ENCODE results near the gene UCMA.

Gene UCMA

DNA sequence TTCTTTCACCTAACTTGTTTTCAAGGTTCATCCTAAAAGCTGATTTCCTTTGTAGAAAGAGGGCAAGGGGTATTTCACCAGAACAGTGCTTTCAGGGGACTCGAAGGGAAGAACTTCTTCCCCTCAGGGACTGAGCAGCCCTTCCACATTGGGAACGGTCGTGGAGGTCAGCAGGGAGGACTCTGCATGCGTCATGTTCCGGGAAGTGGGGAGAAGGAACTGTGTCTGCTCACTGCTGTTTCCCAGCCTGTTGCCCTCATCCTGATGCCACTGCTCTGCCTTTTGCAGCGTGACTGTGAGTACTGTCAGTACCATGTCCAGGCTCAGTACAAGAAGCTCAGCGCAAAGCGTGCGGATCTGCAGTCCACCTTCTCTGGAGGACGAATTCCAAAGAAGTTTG is 45.6 kb downstream of the UCMA start:
- Histone ChIP-seq H3K27ac (no peak overlapping the region), H3K4me1 (ENCODE audit: control insufficient read depth in 1 of 2, insufficient read depth in 1 of 2, low read depth in 1 of 2, low read length in 1 of 2) (no peaks in the 10 kb centered on the region), H3K36me3 (peaks cover 56% of the 10 kb centered on the region), H3K4me3 (ENCODE audit: low read depth in 1 of 2, low read length in 1 of 2) (no peak overlapping the region), H3K9me3 (no peaks in the 10 kb centered on the region), H3K27me3 (no peaks in the 10 kb centered on the region)
- TF ChIP-seq, protein P1, sequence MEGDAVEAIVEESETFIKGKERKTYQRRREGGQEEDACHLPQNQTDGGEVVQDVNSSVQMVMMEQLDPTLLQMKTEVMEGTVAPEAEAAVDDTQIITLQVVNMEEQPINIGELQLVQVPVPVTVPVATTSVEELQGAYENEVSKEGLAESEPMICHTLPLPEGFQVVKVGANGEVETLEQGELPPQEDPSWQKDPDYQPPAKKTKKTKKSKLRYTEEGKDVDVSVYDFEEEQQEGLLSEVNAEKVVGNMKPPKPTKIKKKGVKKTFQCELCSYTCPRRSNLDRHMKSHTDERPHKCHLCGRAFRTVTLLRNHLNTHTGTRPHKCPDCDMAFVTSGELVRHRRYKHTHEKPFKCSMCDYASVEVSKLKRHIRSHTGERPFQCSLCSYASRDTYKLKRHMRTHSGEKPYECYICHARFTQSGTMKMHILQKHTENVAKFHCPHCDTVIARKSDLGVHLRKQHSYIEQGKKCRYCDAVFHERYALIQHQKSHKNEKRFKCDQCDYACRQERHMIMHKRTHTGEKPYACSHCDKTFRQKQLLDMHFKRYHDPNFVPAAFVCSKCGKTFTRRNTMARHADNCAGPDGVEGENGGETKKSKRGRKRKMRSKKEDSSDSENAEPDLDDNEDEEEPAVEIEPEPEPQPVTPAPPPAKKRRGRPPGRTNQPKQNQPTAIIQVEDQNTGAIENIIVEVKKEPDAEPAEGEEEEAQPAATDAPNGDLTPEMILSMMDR (IDR thresholded peaks at IDR 0.05) = no peak

DNA sequence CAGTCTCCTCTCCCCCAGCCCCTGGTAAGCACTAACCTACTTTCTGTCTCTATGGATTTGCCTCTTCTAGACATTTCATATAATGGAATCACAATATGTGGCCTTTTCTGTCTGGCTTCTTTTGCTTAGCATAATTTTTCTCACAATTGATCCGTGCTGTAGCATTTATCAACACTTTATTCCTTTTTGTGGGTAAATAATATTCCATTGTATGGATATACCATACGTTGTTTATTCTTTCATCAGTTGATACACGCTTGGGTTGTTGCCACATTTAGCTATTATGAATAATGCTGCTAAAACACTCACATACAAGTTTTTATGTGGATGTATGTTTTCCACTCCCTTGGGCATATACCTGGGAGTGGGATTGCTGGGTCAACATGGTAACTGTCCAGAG is 47.0 kb downstream of the UCMA start:
- H3K4me3 ChIP-seq (ENCODE audit: low read depth in 1 of 2, low read length in 1 of 2) = no peak overlapping the region
- H3K9me3 ChIP-seq = no peaks in the 10 kb centered on the region
- H3K27ac ChIP-seq = no peak overlapping the region
- peaks cover 52% of the 10 kb centered on the region for H3K36me3 ChIP-seq
- TF ChIP-seq, protein P1 (IDR thresholded peaks at IDR 0.05) = no peak
- H3K4me1 ChIP-seq (ENCODE audit: control insufficient read depth in 1 of 2, insufficient read depth in 1 of 2, low read depth in 1 of 2, low read length in 1 of 2) = no peaks in the 10 kb centered on the region
- H3K27me3 ChIP-seq = no peaks in the 10 kb centered on the region

DNA sequence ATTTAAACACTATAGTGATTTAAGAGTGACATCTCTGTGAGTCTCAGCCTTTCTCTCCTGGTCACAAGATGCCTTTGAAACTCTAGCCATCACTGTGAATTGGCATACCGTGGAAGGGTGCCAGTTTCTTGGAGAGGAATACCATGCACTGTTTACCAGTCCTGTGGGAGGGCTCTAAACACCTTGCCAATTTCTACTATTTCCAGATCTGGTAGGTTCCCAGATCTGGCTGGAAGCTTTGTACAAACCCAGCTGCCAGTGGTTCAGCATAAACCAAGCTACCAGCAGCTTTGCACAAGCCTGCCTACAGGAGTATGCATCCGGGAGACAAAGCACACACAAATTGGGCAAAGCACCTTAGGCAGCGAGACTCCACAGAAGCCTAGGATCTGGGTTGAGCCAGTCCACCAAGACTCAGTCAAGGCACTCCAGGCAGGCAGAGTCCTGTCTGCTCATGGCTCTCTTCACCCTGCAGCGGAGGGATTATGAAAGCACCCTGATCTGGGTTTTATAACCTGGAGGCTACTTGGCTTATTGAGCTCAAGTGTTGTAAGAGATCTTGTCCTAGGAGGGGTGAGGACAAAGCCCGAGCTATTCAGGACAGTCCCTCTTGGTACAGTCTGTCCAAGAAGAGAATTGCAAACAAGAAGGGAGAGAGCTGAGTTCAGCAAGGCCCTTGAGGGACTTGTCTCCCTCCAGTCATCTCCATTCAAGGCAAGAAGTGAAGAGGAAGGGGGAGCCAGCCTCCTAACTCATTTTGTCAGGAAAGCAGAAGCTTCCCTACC is 49.3 kb downstream of the UCMA start:
- Histone ChIP-seq H3K4me1 (ENCODE audit: control insufficient read depth in 1 of 2, insufficient read depth in 1 of 2, low read depth in 1 of 2, low read length in 1 of 2) (no peaks in the 10 kb centered on the region), H3K27me3 (no peaks in the 10 kb centered on the region), H3K36me3 (peaks cover 62% of the 10 kb centered on the region), H3K9me3 (no peaks in the 10 kb centered on the region), H3K27ac (no peak overlapping the region), H3K4me3 (ENCODE audit: low read depth in 1 of 2, low read length in 1 of 2) (no peak overlapping the region)
- TF ChIP-seq, protein P1 (IDR thresholded peaks at IDR 0.05) = no peak

DNA sequence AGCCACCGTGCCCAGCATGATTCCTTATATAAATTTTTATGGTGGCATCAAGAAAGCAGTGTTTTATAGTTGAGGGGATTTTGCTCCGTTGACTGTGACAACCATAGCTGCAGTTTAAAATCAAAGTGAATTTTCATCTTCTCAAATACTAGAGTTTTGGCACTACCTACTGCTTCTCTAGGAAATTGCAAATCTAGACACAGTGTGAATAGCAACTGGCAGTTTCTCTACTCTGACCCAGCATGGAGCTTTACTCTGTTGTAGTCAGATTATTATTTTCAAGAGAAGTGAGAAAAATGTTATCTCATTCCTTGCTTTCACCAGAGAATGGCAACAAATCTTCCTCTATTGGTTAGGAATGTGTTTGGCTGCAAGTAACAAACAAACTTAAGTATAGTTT is 49.9 kb downstream of the UCMA start:
- Histone ChIP-seq H3K4me3 (ENCODE audit: low read depth in 1 of 2, low read length in 1 of 2) (no peak overlapping the region), H3K9me3 (no peaks in the 10 kb centered on the region), H3K36me3 (peaks cover 56% of the 10 kb centered on the region), H3K27ac (no peak overlapping the region), H3K27me3 (no peaks in the 10 kb centered on the region), H3K4me1 (ENCODE audit: control insufficient read depth in 1 of 2, insufficient read depth in 1 of 2, low read depth in 1 of 2, low read length in 1 of 2) (no peaks in the 10 kb centered on the region)
- TF ChIP-seq, protein P1 (IDR thresholded peaks at IDR 0.05) = no peak

DNA sequence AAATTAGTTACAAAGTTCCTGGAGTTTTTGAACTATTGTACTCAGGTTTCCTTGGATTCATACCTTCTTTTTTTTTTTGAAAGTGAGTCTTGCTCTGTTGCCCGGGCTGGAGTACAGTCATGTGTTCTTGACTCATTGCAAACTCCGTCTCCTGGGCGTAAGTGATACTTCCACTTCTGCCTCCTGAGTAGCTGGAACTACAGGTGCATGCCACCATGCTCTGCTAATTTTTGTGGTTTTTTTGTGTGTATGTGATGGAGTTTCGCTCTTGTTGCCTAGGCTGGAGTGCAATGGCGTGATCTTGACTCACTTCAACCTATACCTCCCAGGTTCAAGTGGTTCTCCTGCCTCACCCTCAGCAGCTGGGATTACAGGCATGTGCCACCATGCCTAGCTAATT is 50.5 kb downstream of the UCMA start:
- H3K4me1 ChIP-seq (ENCODE audit: control insufficient read depth in 1 of 2, insufficient read depth in 1 of 2, low read depth in 1 of 2, low read length in 1 of 2) = no peaks in the 10 kb centered on the region
- H3K36me3 ChIP-seq = peaks cover 52% of the 10 kb centered on the region
- H3K27me3 ChIP-seq = no peaks in the 10 kb centered on the region
- H3K27ac ChIP-seq = no peak overlapping the region
- H3K9me3 ChIP-seq = no peaks in the 10 kb centered on the region
- H3K4me3 ChIP-seq (ENCODE audit: low read depth in 1 of 2, low read length in 1 of 2) = no peak overlapping the region
- TF ChIP-seq, protein P1 (IDR thresholded peaks at IDR 0.05) = no peak

Measured in neutrophil (primary cell).